HCT116 (cell line): ENCODE data around the gene FRMD4B. TPM values are rescaled to one million over a fixed set of nuclear protein-coding genes. Genes with fewer than 3 reads are reported as not detected.

ENCODE experiments used
- ATAC-seq: fragments of 200-7000 bp; cut with Tn5 transposase; 2 replicates; pipeline ENCODE4 v1.9.1; 2020; ENCODE audit warnings: mild to moderate bottlenecking, moderate library complexity
- BruUV-seq: library from RNA; stranded (reverse); fragments of 400-500 nt; replicated peaks from 2 replicates; lab custom pipeline; 2021; lab: Mats Ljungman, UMichigan
- CTCF ChIA-PET: fragments of 300-600 bp; sonication (Branson Sonifier 250); formaldehyde crosslinking; loops from one replicate; lab custom pipeline; 2021; ENCODE audit warnings: antibody characterized with exemption; lab: Charles Lee
- POLR2A ChIA-PET: fragments of 300-600, 350-600 bp; sonication (Branson Sonifier 250); formaldehyde crosslinking; loops from one replicate; lab custom pipeline; 2021; ENCODE audit warnings: antibody characterized with exemption; lab: Charles Lee
- RAD21 ChIA-PET, 2 experiments: fragments of 300-600 bp; sonication (Branson Sonifier 250); formaldehyde crosslinking; loops; one replicate each; lab custom pipeline; 2023; ENCODE audit warnings: low total read pairs in 2 of 2; ENCODE audit not compliant: uncharacterized antibody in 2 of 2, unreplicated experiment in 2 of 2, low non-redundant PET in 1 of 2; lab: Charles Lee
- DNase-seq: peaks from one replicate; pipeline ENCODE4 v3.0.0-alpha.2; 2010; ENCODE audit warnings: low read depth, low spot score
- H2AFZ ChIP-seq: fragments of 200-600 bp; shearing (Covaris generic), sonication (generic); 2 replicates; pipeline ENCODE4 v1.6.1; 2017; ENCODE audit warnings: low read depth, mixed run types, mixed read lengths, antibody characterized with exemption, low read length; ENCODE audit not compliant: poor library complexity, severe bottlenecking
- H3K27ac ChIP-seq: 2 replicates; pipeline ENCODE4 v1.5.1; 2012; ENCODE audit warnings: low read depth, low read length
- H3K27me3 ChIP-seq: fragments of 200-600 bp; sonication (generic); 2 replicates; pipeline ENCODE4 v1.6.1; 2016; ENCODE audit warnings: mixed run types, low read length, mixed read lengths; ENCODE audit not compliant: insufficient read depth
- H3K36me3 ChIP-seq, 2 experiments: fragments of 200-500 bp in 1 of 2; fragments of 200-600 bp in 1 of 2; sonication (Bioruptor generic) in 1 of 2; sonication (generic) in 1 of 2; 2 replicates each; pipeline versions ENCODE4 v1.5.1 to v1.6.1; 2014 to 2016; ENCODE audit warnings: low read length in 2 of 2, inconsistent platforms in 1 of 2, mixed read lengths in 1 of 2, mixed run types in 1 of 2; ENCODE audit not compliant: insufficient read depth in 2 of 2, control insufficient read depth in 1 of 2
- H3K4me1 ChIP-seq, 2 experiments: fragments of 200-600 bp in 1 of 2; sonication (generic) in 1 of 2; 2 replicates each; pipeline versions ENCODE4 v1.5.1 to v1.6.1; 2012 to 2017; ENCODE audit warnings: low read length in 2 of 2, inconsistent platforms in 1 of 2, mild to moderate bottlenecking in 1 of 2, mixed read lengths in 1 of 2, mixed run types in 1 of 2, moderate library complexity in 1 of 2; ENCODE audit not compliant: insufficient read depth in 2 of 2, control insufficient read depth in 1 of 2
- H3K4me2 ChIP-seq: fragments of 200-600 bp; sonication (generic); 2 replicates; pipeline ENCODE4 v1.6.1; 2017; ENCODE audit warnings: mixed run types, low read length, mixed read lengths
- H3K4me3 ChIP-seq, 2 experiments: fragments of 200-600 bp in 1 of 2; sonication (generic) in 1 of 2; replicated peaks in 1 of 2; 2 replicates each; pipeline ENCODE4 v1.5.1; 2011 to 2016; ENCODE audit warnings: low read length in 2 of 2, control low read depth in 1 of 2, low read depth in 1 of 2, mild to moderate bottlenecking in 1 of 2, mixed read lengths in 1 of 2, mixed run types in 1 of 2
- H3K79me2 ChIP-seq: fragments of 200-600 bp; sonication (generic); 2 replicates; pipeline ENCODE4 v1.6.1; 2017; ENCODE audit warnings: mild to moderate bottlenecking, mixed run types, low read length, moderate library complexity, mixed read lengths; ENCODE audit not compliant: insufficient read depth
- H3K9ac ChIP-seq: fragments of 200-600 bp; sonication (generic); 2 replicates; pipeline ENCODE4 v1.6.1; 2016; ENCODE audit warnings: low read length, mixed read lengths
- H3K9me2 ChIP-seq: fragments of 200-600 bp; sonication (generic), shearing (Covaris generic); 2 replicates; pipeline ENCODE4 v1.6.1; 2017; ENCODE audit warnings: mixed run types, mild to moderate bottlenecking, moderate library complexity; ENCODE audit not compliant: insufficient read depth
- H3K9me3 ChIP-seq, 2 experiments: fragments of 200-500 bp in 1 of 2; fragments of 200-600 bp in 1 of 2; sonication (Bioruptor generic) in 1 of 2; sonication (generic) in 1 of 2; 2 replicates each; pipeline ENCODE4 v1.6.1; 2014 to 2017; ENCODE audit warnings: low read length in 2 of 2, mixed read lengths in 2 of 2, inconsistent platforms in 1 of 2, low read depth in 1 of 2, mild to moderate bottlenecking in 1 of 2, mixed run types in 1 of 2, moderate library complexity in 1 of 2; ENCODE audit not compliant: control insufficient read depth in 1 of 2, insufficient read depth in 1 of 2
- H4K20me1 ChIP-seq: fragments of 200-600 bp; sonication (generic), shearing (Covaris generic); 2 replicates; pipeline ENCODE4 v1.6.1; 2017; ENCODE audit warnings: mixed run types, mild to moderate bottlenecking, moderate library complexity; ENCODE audit not compliant: insufficient read depth
- ATF3 ChIP-seq: IDR thresholded peaks from 2 replicates; pipeline ENCODE4 v1.6.1; 2012
- CBX3 ChIP-seq: IDR thresholded peaks from 2 replicates; pipeline ENCODE4 v1.6.1; 2012; ENCODE audit warnings: low read depth
- EGR1 ChIP-seq: IDR thresholded peaks from 2 replicates; pipeline ENCODE4 v1.6.1; 2012; ENCODE audit warnings: low read depth
- EZH2 ChIP-seq: fragments of 200-600 bp; sonication (generic); IDR thresholded peaks from 2 replicates; pipeline ENCODE4 v1.6.1; 2017; ENCODE audit warnings: antibody characterized with exemption, mixed run types
- FOSL1 ChIP-seq: IDR thresholded peaks from 2 replicates; pipeline ENCODE4 v1.6.1; 2012; ENCODE audit warnings: low read depth
- POLR2A ChIP-seq: IDR thresholded peaks from 2 replicates; pipeline ENCODE4 v1.7.0; 2011; ENCODE audit warnings: borderline replicate concordance; ENCODE audit not compliant: insufficient read depth, insufficient read length; ENCODE audit errors: extremely low read depth
- REST ChIP-seq: IDR thresholded peaks from 2 replicates; pipeline ENCODE4 v1.6.1; 2012; ENCODE audit warnings: low read depth
- SIN3A ChIP-seq: IDR thresholded peaks from 2 replicates; pipeline ENCODE4 v1.6.1; 2012; ENCODE audit warnings: low read depth
- SP1 ChIP-seq: IDR thresholded peaks from 2 replicates; pipeline ENCODE4 v1.6.1; 2012; ENCODE audit warnings: low read depth
- SRF ChIP-seq: IDR thresholded peaks from 2 replicates; pipeline ENCODE4 v1.6.1; 2012; ENCODE audit warnings: low read depth
- YY1 ChIP-seq: IDR thresholded peaks from 2 replicates; pipeline ENCODE4 v1.6.1; 2011; ENCODE audit warnings: low read length, low read depth, moderate library complexity, mild to moderate bottlenecking; ENCODE audit not compliant: insufficient replicate concordance; ENCODE audit errors: extremely low read depth
- ZFX ChIP-seq: fragments of 450-650 bp; IDR thresholded peaks from 2 replicates; pipeline ENCODE4 v1.6.1; 2017
- intact Hi-C: fragments of 100-400 bp; cut with micrococcal nuclease; formaldehyde crosslinking; loops from 2 replicates; pipeline ENCODE4 v1.10.0; 2022
- total RNA-seq: library from RNA; stranded (reverse); gene quantifications from one replicate; pipeline ENCODE4 v1.2.1, GENCODE V29; 2021; ENCODE audit not compliant: unreplicated experiment
- TF ChIP-seq, protein P1 (sequence below): IDR thresholded peaks from 2 replicates; pipeline ENCODE4 v1.6.1; 2011; ENCODE audit warnings: mild to moderate bottlenecking, low read length, moderate library complexity; ENCODE audit not compliant: insufficient replicate concordance; ENCODE audit errors: extremely low read depth

Gene FRMD4B
- total RNA-seq, 1 experiment from 2014 or later = 2.0 TPM

DNA sequence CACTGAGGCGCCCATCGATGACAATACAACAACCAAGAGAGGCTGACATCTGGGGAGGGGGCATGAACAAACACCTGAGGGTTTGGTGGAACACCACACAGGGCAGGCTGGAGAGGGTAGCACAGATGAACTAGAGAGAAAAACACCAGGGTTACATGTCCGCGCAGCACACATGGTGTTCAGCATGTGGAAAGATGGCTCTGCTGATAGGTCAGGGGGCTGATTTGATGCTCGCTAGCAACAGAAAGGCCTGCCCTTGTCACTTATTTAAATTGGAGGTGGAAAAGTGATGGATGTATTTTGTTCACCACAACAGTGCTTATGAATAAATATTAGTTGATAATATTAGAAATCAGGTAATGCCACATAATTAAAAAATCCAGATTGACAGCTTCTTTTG is 67.5 kb downstream of the FRMD4B start:
- Histone ChIP-seq H3K27me3 (no peaks in the 10 kb centered on the region), H2AFZ (no peak overlapping the region), H3K27ac (no peak overlapping the region), H3K9ac (no peak overlapping the region), H3K4me3 (no peak overlapping the region), H3K9me3 (no peaks in the 10 kb centered on the region), H3K79me2 (no peaks in the 10 kb centered on the region), H3K4me1 (no peaks in the 10 kb centered on the region), H4K20me1 (no peaks in the 10 kb centered on the region), H3K9me2 (no peaks in the 10 kb centered on the region), H3K4me2 (no peak overlapping the region), H3K36me3 (no peaks in the 10 kb centered on the region)
- ATAC-seq = no peak
- no peak for DNase-seq
- CTCF ChIA-PET = interaction anchor here (2.3 kb wide), 1 partner anchor 12 kb away, joined by 5 read pairs; no protein-coding TSS in a partner anchor
- intact Hi-C loops = no loop called here
- RAD21 ChIA-PET = no interaction called here
- no TSS peak for BruUV-seq
- POLR2A ChIA-PET = no interaction called here
- TF ChIP-seq FOSL1 (no peak), POLR2A (no peak), CBX3 (no peak), EZH2 (no peak), SP1 (no peak), SRF (no peak), EGR1 (no peak), ZFX (no peak), REST (no peak), ATF3 (no peak), SIN3A (no peak), YY1 (no peak)
- TF ChIP-seq, protein P1, sequence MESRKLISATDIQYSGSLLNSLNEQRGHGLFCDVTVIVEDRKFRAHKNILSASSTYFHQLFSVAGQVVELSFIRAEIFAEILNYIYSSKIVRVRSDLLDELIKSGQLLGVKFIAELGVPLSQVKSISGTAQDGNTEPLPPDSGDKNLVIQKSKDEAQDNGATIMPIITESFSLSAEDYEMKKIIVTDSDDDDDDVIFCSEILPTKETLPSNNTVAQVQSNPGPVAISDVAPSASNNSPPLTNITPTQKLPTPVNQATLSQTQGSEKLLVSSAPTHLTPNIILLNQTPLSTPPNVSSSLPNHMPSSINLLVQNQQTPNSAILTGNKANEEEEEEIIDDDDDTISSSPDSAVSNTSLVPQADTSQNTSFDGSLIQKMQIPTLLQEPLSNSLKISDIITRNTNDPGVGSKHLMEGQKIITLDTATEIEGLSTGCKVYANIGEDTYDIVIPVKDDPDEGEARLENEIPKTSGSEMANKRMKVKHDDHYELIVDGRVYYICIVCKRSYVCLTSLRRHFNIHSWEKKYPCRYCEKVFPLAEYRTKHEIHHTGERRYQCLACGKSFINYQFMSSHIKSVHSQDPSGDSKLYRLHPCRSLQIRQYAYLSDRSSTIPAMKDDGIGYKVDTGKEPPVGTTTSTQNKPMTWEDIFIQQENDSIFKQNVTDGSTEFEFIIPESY = no peak
